HL-60/S4 treated with phorbol 12-myristate 13-acetate at 8.2 ng/mL for 4 days and 3 days (cell line): ENCODE results near the gene JUP.
"Not testable (repeated sequence)": the region's sequence is repeated elsewhere in the genome, so short reads cannot be mapped to it uniquely, and the experiment has no call there.

Experiments used
- in situ Hi-C: fragments of 300-500 bp; cut with MboI; formaldehyde crosslinking; loops from 2 replicates; pipeline ENCODE4 v1.15.0; 2022; ENCODE audit warnings: low sequenced_read_pairs

JUP gene

DNA sequence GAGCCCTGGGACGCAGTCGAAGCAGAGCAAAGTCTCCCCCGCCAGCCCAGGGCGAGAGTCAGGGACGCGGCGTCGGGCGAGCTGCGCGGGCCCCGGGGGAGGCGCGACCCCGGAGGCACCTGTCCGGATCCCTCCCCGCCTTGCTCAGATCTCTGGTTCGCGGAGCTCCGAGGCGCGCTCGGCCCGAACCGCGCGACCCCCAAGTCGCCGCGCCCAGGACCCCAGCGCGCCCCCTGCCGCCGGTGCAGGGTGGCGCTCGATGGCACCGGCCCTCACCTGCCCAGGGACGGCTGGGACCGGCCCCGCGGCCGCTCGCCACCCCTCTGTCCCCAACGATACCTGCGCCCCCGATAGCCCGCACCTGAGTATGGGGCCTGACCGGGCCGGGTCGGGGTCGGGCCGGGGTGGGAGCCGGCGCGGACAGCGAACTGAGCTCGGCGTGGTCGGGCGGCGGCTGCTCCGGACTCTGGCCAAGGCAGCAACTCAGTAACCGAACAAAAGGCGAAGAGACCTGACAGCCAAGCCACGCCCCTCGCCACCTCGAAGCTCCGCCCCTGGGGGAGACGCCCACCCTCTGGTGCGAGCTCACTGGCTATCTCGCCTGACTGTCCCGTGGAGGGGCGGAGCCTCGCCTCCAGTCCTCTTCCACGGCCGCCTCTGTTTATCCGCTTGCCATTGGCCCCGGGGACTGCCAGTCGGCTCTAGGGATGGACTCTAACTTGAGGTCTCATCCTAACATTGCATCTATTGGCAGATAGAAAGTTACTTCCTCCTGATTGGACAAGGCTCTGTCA lies at the start of gene JUP:
TSS of gene JUP (minus strand) at position 485 of the 794 bp plus-strand sequence. CDS start 14,857 bp downstream, outside the sequence.
- in situ Hi-C loops: no loop called here

DNA sequence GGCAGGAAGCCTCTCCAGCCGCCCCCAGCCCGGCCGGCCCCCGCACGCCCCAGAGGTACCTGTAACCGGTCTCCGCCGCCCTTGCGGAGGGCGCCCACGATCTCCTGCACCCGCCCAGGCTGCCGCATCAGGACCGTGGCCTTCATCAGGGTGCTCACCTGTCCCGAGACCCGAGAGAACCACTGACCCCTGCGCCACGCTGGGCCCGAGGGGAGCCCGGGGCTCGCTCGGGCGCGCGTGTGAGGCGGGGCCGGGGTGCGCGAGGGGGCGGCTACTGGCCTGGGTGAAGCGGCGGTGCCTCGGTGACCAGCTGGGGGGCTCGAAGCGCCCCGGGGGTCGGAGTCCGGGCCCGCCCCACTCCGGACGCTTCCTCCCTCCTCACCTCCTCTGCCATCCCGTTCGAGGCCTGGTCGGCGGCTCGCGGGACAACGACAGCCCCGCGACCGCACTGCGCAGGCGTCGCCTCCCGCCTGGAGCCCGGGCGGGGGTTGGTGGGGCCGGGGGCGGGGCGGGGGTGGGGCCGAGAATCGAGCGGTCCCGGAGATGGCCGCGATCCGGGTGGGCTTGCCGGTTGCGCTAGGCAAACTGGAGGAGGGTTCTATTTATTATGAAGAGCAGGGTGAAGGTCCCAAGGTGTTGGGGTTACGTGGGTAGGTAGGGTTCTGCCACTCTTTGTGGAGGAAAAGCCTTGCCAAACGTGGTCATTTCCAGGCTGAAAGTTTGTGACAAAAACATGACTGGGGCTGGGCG lies 49.5 kb upstream of the JUP start, which contains the start of gene NT5C3B:
TSS of gene NT5C3B (minus strand) at position 433 of the 750 bp plus-strand sequence. CDS start at position 394, 39 bp downstream.
- in situ Hi-C loops: no loop called here

DNA sequence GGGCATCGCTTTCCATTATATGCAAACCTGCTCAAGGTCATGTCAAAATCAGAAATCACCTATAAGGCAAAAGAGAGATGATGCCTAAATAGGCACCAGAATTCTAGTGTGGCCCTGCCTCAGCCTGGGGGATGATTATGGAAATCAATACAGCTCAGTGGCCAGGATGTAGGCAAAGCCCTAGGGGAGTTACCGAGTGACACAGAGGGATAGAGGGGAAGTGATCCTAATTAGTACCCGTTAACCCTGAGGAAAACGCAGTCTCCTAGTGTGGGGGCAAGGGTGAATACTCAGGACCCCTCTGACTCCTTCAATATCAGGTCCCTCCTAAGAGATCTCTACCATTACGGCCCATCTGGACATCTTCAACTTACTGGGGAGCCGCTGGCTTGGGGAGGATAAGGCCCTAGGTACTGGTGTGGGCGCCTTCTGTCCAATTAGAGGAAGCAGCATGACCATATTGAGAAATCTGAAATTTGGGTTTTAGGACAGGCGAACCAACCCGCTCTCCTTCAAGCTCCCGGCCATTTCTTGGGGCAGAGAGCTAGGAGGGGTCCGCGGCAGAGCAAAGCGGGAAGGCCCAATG lies 48.8 kb upstream of the JUP start:
- in situ Hi-C loops: no loop called here

DNA sequence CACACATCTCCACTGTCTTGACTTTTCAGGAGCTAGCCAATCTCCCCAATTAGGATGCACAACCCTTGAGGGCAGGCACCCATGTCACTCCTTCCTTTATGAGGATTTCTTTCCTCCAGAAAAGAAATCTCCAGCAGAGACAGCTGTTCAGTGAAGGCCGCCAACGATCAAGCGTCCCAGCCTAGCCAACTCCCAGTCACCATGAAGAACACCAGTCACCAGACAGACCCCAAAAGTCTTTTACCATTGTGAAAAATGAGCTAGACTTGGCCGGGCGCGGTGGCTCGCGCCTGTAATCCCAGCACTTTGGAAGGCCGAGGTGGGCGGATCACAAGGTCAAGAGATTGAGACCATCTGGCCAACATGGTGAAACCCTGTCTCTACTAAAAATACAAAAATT lies 43.5 kb upstream of the JUP start:
- in situ Hi-C loops: not testable (repeated sequence)

DNA sequence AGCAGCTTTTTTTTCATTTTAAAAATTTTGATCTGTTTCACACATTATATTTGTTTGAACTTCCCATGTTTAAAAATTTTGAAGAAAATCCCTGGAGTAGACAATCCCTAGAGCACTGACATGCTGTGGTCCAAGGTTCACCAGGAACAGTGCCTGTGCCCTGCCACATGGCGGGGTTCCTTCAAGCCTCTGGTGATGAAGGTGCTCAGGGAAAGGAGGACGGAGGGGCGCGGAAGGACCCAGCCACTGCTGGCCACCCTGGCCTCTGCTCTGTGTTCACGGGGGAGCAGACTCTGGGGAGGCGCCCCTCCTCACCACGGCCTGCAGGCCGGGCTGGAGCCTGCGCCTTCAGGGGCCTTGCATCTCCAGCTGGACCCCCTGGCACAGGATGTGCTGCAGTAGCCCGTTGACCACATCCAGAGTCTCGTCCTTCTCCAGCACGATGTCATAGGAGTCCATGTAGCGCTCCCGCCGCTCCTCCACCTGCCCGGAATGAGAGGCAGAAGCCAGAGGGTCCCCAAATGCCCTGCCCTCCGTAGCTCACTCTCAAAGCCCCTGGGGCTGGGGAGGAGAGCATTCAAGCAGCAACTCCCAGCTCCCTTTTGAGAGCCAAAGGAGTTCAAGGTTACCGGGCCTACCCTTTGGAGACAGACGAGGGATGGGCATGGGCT lies 38.8 kb upstream of the JUP start:
- in situ Hi-C loops: no loop called here

DNA sequence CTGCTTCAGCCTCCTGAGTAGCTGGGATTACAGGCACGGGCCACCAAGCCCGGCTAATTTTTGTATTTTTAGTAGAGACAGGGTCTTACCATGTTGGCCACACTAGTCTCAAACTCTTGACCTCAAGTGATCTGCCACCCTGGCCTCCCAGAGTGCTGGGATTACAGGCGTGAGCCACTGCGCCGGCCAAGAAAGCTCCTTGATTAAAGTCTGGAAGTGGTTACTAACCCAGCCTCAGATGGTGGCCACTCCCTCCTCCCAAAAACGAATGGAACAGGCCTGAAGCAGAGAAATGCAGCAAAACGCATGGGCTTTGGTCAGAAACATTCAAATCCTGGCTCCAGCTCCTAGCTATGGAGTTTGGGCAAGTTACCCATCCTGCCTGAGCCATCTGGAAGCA lies 37.6 kb upstream of the JUP start:
- in situ Hi-C loops: no loop called here

DNA sequence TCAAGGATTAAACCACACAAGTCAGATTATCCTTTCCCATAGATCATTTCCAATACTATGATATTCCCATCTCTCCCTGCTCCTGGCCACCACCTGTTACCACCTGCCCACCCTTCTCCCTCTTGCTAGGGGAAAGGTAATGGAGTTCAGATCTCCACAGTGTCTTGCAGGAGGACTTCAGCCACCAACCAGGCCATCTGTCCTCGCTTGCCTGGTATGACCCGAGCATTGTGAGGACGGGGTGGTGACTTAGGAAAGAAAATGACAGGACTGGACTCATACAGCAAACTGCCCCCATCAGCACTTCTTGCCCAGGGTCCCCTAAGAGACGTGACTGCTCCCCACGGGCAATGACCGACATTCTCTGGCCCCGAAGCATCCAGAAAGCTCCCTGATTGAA lies 37.1 kb upstream of the JUP start:
- in situ Hi-C loops: no loop called here

DNA sequence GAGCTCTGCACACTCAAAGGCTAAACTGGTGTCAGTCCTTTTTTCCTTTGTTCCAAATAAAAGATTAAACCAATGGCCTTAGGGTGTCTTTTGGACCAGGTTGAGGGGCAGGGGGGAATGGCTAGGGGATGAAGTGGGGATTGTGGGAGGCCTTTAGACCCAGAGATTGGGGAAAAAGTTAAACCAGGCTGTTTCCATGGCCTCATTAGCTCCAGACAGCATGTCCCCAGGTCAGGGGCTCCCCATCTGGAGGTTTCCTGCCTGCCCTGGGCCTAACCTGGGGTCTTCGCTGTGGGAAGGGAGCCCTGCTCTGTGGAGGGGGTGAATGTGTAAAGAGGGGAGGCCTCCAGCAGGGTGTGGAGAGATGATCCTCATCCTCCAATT lies 36.6 kb upstream of the JUP start:
- in situ Hi-C loops: no loop called here

DNA sequence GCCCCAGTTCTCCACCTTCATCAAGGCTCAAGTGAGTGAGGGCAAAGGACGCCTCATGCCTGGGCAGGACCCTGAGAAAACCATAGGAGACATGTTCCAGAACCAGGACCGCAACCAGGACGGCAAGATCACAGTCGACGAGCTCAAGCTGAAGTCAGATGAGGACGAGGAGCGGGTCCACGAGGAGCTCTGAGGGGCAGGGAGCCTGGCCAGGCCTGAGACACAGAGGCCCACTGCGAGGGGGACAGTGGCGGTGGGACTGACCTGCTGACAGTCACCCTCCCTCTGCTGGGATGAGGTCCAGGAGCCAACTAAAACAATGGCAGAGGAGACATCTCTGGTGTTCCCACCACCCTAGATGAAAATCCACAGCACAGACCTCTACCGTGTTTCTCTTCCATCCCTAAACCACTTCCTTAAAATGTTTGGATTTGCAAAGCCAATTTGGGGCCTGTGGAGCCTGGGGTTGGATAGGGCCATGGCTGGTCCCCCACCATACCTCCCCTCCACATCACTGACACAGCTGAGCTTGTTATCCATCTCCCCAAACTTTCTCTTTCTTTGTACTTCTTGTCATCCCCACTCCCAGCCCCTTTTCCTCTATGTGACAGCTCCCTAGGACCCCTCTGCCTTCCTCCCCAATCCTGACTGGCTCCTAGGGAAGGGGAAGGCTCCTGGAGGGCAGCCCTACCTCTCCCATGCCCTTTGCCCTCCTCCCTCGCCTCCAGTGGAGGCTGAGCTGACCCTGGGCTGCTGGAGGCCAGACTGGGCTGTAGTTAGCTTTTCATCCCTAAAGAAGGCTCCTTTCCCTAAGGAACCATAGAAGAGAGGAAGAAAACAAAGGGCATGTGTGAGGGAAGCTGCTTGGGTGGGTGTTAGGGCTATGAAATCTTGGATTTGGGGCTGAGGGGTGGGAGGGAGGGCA lies 36.0 kb upstream of the JUP start:
- in situ Hi-C loops: no loop called here

DNA sequence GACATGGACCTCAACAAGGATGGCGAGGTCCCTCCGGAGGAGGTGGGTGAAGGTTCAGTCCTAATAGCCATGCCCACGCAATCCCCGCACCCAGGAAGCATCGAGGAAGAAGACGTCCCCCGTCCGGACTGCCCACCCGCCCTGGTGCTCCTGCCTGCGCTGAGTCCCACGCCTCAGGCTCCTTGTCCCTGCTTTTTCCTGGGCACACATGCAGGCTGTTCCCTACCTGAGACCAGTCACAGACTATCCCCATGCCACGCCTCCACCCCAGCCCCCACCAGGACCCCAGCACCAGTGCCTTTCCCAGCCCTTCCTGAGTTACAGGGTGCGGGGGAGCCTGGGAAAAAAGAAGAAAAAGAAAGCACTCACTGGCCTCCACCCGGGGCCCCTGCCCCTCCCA lies 35.3 kb upstream of the JUP start:
- in situ Hi-C loops: no loop called here

DNA sequence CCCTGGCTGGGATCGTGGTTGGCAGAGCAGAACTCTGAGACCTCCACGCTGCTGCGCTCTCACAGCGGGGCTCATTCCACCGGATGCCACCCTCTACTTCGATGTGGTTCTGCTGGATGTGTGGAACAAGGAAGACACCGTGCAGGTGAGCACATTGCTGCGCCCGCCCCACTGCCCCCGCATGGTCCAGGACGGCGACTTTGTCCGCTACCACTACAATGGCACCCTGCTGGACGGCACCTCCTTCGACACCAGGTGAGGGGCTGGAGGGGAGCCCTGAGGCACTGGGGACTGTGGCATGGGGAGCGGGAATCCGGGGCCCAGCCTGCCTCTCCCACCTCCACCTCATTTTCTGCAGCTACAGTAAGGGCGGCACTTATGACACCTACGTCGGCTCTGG lies 31.5 kb upstream of the JUP start:
- in situ Hi-C loops: no loop called here

DNA sequence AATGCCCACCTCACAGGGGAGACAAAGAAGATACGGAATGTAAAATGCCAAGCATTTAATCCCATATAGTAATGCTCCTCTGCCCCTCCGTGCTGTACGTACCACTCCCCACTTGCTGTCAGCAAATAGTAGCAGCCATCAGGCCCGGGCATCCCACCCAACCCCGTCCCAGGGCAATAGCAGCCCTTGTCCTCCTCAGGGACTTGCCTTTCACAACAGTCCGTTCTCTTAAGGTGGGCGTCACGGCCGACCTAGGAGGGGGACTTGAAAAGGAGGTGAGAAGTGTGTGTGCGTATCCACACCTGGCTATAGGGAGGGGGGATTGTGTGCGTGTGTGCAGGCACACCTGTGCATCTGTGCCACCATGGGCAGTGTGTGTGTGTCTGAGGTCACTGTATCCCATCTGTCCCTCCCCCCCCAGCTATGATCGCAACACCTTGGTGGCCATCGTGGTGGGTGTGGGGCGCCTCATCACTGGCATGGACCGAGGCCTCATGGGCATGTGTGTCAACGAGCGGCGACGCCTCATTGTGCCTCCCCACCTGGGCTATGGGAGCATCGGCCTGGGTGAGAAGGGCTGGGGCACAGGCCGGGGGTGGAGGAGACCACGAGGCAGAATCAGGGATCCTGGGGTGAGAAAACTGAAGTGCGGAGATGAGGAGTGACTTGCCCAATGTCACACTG lies 30.3 kb upstream of the JUP start:
- in situ Hi-C loops: no loop called here

DNA sequence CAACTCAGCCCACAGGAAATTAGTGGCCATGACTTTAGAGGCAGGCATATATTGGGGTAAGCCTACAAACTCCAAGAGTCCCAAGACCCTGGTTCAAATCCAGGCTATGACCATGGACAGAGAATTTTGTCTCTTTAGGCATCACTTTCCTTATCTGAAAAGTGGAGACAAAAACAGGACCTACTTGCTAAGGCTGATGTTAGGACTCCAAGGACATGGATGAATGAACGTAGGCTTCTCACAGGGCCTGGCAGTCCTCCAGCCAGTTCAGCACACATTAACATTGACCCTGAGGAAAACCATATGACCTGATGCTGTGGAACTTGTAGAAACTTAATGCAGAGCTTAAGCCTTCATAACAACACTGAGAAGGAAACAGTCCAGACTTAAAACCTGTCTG lies 27.7 kb upstream of the JUP start:
- in situ Hi-C loops: no loop called here

DNA sequence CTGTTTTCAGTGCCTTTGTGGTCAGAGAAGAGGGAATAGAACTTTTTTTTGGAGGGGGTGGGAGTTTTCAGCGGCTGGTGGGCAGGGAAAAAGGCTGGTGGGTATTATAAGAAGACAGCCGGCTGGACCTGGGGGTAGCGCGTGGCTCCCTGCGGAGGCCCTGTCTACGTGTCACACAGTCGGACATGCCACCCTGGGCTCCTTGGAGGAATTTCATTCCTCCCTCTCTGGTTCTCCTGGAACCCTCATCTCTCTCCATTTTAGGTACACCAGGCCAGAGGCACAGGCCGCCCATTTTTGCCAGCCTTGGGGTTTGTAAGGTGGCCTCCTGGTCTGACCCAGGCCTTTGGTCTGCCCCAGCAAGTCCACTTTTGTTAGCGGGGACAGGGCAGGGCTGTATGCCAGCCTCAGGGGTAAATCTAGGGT lies 27.2 kb upstream of the JUP start:
- in situ Hi-C loops: no loop called here

DNA sequence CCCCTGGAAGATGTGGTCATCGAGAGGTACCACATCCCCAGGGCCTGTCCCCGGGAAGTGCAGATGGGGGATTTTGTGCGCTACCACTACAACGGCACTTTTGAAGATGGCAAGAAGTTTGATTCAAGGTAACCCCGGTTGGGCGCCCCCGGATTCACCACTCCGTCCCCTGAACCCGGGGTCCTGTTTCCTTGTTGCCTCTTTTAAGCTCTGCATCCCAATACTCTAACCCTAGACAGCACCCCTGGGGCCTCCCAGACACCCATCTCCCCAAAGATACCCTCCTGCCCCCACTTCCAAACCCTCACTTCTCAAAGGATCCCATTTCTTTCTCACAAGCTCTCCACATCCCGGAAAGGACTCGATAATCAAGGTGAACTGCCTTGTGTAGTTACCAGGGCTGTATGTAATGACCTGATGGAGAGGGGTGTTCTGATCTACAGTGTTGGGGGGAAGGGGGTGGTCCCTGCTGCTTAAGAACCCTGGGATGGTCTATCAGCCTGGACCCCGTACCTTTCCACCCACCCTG lies 26.7 kb upstream of the JUP start:
- in situ Hi-C loops: no loop called here

DNA sequence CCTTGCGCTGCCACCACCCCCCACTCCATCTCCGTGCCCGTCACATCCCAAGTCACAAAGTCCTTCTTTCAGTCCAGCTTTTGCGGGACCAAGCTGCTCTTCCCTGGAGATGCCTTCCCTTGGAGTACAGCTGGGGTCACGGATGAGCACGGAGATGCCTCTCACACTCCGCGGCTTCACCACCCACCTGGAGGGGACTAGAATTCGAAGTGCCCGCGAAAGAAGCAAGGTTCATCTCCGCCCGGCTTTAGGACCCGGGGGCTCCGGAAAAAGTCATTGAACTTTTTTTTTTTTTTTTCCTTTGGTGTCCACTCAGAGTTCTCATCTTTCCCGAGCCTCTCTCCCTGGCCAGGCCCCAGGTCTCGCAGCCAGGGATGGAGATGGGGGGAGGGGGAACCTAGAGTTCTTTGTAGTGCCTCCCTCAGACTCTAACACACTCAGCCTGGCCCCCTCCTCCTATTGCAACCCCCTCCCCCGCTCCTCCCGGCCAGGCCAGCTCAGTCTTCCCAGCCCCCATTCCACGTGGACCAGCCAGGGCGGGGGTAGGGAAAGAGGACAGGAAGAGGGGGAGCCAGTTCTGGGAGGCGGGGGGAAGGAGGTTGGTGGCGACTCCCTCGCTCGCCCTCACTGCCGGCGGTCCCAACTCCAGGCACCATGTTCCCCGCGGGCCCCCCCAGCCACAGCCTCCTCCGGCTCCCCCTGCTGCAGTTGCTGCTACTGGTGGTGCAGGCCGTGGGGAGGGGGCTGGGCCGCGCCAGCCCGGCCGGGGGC lies 26.1 kb upstream of the JUP start, which contains the start of gene FKBP10:
TSS of gene FKBP10 (plus strand) at position 624 of the 771 bp plus-strand sequence. CDS start at position 655, 31 bp downstream.
- in situ Hi-C loops: no loop called here

DNA sequence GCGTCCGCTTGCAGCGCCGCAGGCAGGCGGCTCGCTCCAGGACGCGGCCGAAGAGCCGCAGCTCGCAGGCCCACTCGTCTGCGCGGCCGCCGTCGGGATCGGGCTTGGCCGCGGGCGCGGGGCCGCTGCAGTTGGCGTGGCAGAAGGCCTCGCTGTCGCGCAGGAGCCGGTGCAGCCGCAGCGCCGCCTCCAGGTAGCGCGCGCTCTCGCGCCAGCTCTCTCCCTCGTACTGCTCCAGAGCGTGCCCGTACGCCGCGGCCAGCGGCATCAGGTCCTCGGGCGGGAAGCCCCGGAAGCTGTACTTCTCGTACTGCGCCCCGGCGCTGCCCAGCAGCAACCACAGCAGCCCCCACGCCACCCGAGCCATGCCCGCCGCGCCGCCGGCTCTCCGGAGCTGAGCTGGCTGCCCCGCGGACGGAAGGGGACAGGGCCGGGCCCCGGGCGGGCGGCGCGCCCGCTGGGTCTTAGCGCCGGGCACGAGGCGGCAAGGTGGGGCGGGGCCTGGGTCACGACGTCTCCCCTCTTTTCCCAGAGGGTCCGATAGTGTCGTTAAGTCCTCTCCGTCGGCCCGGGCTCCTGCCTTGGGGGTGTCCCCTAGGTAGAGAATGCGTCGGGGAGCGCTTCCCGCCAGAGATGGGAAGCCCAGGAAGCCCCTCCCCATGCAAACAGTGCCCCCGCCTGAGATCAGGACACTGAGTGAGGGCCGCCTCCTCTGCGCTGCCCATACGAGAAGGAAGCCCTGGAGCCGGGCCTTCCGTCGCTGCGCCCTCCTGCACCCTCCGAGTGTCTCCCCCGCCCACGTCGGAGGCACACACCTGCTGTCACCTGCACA lies 25.3 kb upstream of the JUP start, which contains the start of gene P3H4:
TSS of gene P3H4 (minus strand) at position 401 of the 832 bp plus-strand sequence. CDS start at position 367, 34 bp downstream.
- in situ Hi-C loops: no loop called here
